Sigmoid colon (tissue), 4 donors: Measurements from ENCODE around the gene NTM.

Experiments
- EP300 ChIP-seq, 4 donors: sonication (generic); formaldehyde crosslinking; IDR thresholded peaks; one replicate each; pipeline ENCODE4 v1.6.1; 2017; ENCODE audit warnings: antibody characterized with exemption in 4 of 4
- POLR2A ChIP-seq, 2 donors: fragments of 450-650 bp; IDR thresholded peaks; one replicate each; pipeline ENCODE4 v1.6.1; 2016; ENCODE audit warnings: antibody characterized with exemption in 2 of 2, mild to moderate bottlenecking in 2 of 2, moderate library complexity in 2 of 2
- TF ChIP-seq, protein P1 (sequence below), 4 experiments: fragments of 450-650 bp in 3 of 4; fragments of 200-600 bp in 1 of 4; IDR thresholded peaks; one replicate each; pipeline ENCODE4 v1.5.1; 2016 to 2019; ENCODE audit warnings: antibody characterized with exemption in 4 of 4, mild to moderate bottlenecking in 3 of 4, moderate library complexity in 2 of 4

GRCh38 chr11:131530407-131530806, 160.0 kb downstream of the NTM start:
- TF ChIP-seq, protein P1, sequence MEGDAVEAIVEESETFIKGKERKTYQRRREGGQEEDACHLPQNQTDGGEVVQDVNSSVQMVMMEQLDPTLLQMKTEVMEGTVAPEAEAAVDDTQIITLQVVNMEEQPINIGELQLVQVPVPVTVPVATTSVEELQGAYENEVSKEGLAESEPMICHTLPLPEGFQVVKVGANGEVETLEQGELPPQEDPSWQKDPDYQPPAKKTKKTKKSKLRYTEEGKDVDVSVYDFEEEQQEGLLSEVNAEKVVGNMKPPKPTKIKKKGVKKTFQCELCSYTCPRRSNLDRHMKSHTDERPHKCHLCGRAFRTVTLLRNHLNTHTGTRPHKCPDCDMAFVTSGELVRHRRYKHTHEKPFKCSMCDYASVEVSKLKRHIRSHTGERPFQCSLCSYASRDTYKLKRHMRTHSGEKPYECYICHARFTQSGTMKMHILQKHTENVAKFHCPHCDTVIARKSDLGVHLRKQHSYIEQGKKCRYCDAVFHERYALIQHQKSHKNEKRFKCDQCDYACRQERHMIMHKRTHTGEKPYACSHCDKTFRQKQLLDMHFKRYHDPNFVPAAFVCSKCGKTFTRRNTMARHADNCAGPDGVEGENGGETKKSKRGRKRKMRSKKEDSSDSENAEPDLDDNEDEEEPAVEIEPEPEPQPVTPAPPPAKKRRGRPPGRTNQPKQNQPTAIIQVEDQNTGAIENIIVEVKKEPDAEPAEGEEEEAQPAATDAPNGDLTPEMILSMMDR (IDR thresholded peaks at IDR 0.05): no peak
- TF ChIP-seq POLR2A (IDR thresholded peaks at IDR 0.05) (no peak), EP300 (IDR thresholded peaks at IDR 0.05) (no peak)
